Effector memory CD4-positive, alpha-beta T cell (primary cell): ENCODE results near the gene KIAA0232.
A peak's percentile ranks its signal among the peaks of the same experiment; 100 is the strongest.

ENCODE experiments used
- DNase-seq, 3 donors: peaks; one replicate each; pipeline ENCODE4 v3.0.0-alpha.2; 2020
- H3K27ac ChIP-seq: 2 replicates; pipeline ENCODE4 v1.7.0; 2013; ENCODE audit warnings: mild to moderate bottlenecking, low read length, moderate library complexity; ENCODE audit not compliant: insufficient read depth, poor library complexity, severe bottlenecking
- H3K27me3 ChIP-seq: replicated peaks from 2 replicates; pipeline ENCODE4 v1.7.0; 2013; ENCODE audit warnings: mild to moderate bottlenecking, low read length; ENCODE audit not compliant: insufficient read depth, control insufficient read depth, poor library complexity, severe bottlenecking
- H3K36me3 ChIP-seq: 2 replicates; pipeline ENCODE4 v1.7.0; 2013; ENCODE audit warnings: mild to moderate bottlenecking, low read length, moderate library complexity; ENCODE audit not compliant: control insufficient read depth, insufficient read depth
- H3K4me1 ChIP-seq: 2 replicates; pipeline ENCODE4 v1.7.0; 2013; ENCODE audit warnings: low read length, mild to moderate bottlenecking; ENCODE audit not compliant: control insufficient read depth, insufficient read depth, poor library complexity, severe bottlenecking
- H3K4me3 ChIP-seq: 2 replicates; pipeline ENCODE4 v1.7.0; 2013; ENCODE audit warnings: low read length, low read depth, mild to moderate bottlenecking; ENCODE audit not compliant: insufficient read depth, poor library complexity, severe bottlenecking
- H3K9me3 ChIP-seq: 2 replicates; pipeline ENCODE4 v1.7.0; 2013; ENCODE audit warnings: mild to moderate bottlenecking, low read length, moderate library complexity; ENCODE audit not compliant: control insufficient read depth

Gene KIAA0232

DNA sequence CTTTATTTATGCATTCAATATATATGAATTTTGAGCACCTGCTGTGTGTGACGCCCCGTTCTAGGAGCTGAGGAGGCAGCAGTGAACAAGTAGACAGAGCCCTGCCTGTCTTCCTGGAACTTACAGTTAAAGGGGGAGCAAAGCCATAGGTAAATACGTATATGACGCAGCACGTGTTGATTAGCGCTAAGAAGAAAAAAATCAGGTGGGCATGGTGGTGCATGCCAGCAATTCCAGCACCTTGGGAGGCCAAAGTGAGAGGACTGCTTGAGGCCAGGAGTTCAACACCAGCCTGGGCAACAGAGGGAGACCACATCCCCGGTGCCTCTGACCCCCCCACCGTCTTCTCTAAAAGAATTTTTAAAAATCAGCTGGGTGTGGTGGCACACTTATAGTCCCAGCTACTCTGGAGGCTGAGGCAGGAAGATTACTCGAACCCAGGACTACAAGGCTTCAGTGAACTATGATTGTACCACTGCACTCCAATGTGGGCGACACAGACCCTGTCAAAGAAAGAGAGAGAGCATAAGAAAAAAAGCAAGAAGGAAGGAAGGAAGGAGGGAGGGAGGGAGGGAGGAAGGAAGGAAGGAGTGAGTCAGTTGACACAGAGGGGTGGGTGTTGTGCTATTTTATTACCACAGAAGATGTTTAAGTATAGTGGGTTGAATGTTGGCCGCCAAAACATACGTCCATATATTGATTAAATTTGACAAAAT lies 5.4 kb upstream of the KIAA0232 start:
- peaks cover 5% of the 10 kb centered on the region for H3K4me1 ChIP-seq
- no peak overlapping the region for H3K27ac ChIP-seq
- H3K9me3 ChIP-seq, result no peaks in the 10 kb centered on the region
- H3K27me3 ChIP-seq, result no peaks in the 10 kb centered on the region
- no peak for DNase-seq
- no peak overlapping the region for H3K4me3 ChIP-seq
- H3K36me3 ChIP-seq, result no peaks in the 10 kb centered on the region

DNA sequence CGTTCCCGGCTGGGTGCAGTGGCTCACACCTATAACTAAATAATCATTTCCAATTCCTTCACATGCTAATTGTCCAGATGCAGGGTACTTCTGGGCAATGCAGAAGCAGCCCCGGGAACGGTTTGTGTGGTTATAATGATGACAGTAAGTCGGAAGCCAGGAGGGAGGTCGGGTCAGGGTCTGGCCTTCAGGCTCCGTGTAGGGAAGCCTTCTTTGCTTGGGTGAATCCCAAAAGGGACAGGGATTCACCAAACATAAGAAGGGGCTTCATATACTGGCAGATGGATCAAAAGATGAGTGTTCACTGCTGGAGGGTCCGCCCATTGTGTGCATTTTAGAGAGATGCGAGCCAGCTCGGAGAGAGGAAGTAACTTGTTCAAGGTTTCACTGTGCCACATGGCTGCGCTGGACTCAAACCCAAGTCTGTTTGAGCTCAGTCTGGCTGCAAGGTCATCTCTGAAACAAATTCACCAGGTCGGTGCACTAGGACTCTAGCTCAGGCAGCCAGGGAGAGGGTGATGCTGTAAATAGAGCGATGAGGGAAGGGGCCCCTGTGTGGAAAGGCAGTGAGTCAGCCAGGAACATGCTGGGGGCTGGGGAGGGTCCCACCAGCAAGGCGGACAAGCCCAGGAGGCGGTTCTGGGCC lies 4.8 kb upstream of the KIAA0232 start:
- no peaks in the 10 kb centered on the region for H3K27me3 ChIP-seq
- H3K4me1 ChIP-seq, result peaks cover 5% of the 10 kb centered on the region
- no peak overlapping the region for H3K27ac ChIP-seq
- H3K4me3 ChIP-seq, result no peak overlapping the region
- no peaks in the 10 kb centered on the region for H3K36me3 ChIP-seq
- no peak for DNase-seq
- H3K9me3 ChIP-seq, result no peaks in the 10 kb centered on the region

DNA sequence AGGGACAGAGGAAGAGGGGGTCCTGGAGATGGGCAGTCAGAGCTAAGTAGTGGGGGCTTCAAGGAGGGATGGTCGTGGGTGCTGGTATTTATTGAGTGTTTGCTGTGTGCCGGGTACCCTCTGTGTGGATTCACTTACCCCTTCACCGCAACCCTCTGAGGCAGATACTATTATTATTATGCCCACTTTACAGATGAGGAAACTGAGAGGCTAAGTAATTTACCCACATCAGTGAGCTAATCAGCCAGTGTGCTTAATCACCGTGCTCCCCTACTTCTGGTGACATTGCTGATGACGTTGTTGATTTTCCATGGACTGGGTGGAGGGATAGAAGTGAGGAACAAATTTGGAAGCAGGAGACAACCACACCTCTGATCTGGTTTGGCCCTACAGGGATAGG lies 4.1 kb upstream of the KIAA0232 start:
- Histone ChIP-seq H3K9me3 (no peaks in the 10 kb centered on the region), H3K27me3 (no peaks in the 10 kb centered on the region), H3K4me1 (peaks cover 5% of the 10 kb centered on the region), H3K27ac (no peak overlapping the region), H3K36me3 (no peaks in the 10 kb centered on the region), H3K4me3 (no peak overlapping the region)
- DNase-seq, result no peak

GRCh38 chr4:6779667-6780565 lies 2.6 kb upstream of the KIAA0232 start:
- peaks cover 11% of the 10 kb centered on the region for H3K4me1 ChIP-seq
- DNase-seq, result no peak
- no peaks in the 10 kb centered on the region for H3K36me3 ChIP-seq
- H3K4me3 ChIP-seq, result no peak overlapping the region
- no peak overlapping the region for H3K27ac ChIP-seq
- H3K9me3 ChIP-seq, result no peaks in the 10 kb centered on the region
- H3K27me3 ChIP-seq, result no peaks in the 10 kb centered on the region

DNA sequence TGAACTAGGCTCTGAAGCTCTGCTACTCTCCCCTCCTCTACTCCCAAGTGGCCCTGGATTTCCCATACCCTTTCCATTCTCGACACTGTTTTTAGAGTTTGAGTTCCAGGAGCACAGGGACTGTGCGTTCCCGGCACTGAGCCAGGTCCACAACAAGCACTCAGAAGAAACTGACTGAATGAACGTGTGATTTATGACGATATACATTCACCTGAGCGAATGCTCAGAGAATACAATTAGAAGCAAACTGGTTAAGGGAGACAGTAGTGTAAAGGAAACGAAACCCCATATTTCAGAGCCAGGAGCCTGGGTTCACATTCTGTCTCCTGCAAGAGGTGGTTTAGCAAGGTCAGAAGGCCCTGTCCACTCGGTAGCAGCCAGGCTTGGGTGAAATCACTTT lies 1.4 kb upstream of the KIAA0232 start:
- Histone ChIP-seq H3K4me1 (peaks cover 11% of the 10 kb centered on the region), H3K4me3 (no peak overlapping the region), H3K27ac (no peak overlapping the region), H3K27me3 (no peaks in the 10 kb centered on the region), H3K9me3 (no peaks in the 10 kb centered on the region), H3K36me3 (no peaks in the 10 kb centered on the region)
- DNase-seq, result no peak

- Histone ChIP-seq H3K27ac (peak overlapping the region; percentile 66), H3K4me1 (peaks cover 11% of the 10 kb centered on the region), H3K4me3 (peak overlapping the region; percentile 55), H3K9me3 (no peaks in the 10 kb centered on the region), H3K27me3 (no peaks in the 10 kb centered on the region), H3K36me3 (no peaks in the 10 kb centered on the region)
- DNase-seq, result no peak
Measured at GRCh38 chr4:6781561-6781960, 966 bp upstream of the KIAA0232 start.

DNA sequence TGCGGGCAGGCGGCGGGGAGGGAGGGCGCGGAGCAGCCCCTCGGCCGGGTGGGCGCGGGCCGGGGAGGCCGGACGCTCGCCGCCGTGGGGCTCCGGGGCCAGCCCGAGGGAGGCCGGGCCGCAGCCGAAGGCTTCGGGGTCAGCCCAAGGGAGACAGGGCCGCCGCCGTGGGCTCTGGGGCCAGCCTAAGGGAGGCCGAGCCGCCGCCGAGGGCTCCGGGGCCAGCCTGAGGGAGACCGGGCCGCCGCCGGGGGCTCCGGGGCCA lies 251 bp downstream of the KIAA0232 start:
- no peak for DNase-seq
- Histone ChIP-seq H3K4me1 (peaks cover 5% of the 10 kb centered on the region), H3K27ac (peak overlapping the region; percentile 96), H3K27me3 (no peaks in the 10 kb centered on the region), H3K4me3 (peak overlapping the region; percentile 96), H3K36me3 (no peaks in the 10 kb centered on the region), H3K9me3 (no peaks in the 10 kb centered on the region)

DNA sequence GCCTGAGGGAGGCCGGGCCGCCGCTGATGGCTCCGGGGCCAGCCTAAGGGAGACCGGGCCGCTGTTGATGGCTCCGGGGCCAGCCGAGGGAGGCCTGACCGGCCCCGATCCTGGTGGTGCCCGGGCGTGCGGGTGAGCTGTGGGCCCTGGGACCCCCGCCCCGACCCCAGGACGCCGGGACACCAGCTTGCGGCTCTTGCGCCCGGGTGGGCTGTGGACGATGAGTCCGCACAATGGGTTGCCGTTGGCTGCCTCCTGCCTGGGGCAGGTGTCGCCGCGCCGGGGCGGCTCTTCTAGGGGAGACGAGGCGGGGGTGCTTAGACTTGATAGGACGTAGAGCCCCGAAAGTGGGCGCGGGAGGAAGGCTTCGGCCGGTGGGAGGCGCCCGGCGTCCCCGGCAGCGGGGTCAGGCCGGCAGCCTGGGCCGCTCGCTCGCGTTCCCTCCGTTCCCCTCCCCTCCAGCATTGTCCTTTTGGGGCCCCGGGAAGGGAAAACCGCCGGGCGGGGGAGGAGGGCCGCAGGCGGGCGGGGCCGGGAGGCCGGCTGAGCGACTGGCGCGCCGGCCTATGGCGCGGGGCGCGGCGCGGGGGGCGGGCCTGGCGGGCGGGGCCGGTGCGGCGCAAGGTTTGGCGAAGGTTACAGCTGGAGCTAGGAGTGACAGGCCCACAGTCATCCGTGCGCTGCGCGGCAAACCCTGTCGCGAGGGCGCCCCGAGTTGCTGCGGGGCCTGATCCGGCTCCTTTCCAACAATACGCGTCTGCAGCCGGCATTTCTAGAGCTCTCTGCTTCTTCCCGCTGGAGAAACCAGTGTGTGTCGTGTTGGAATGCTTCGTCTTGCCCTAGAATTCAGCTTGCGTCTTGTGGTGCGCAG lies 819 bp downstream of the KIAA0232 start:
- Histone ChIP-seq H3K36me3 (no peaks in the 10 kb centered on the region), H3K4me1 (peaks cover 5% of the 10 kb centered on the region), H3K4me3 (peak overlapping the region; percentile 96), H3K9me3 (no peaks in the 10 kb centered on the region), H3K27me3 (no peaks in the 10 kb centered on the region), H3K27ac (peak overlapping the region; percentile 96)
- DNase-seq, result peak; percentile 79 to 88 (median 81)

DNA sequence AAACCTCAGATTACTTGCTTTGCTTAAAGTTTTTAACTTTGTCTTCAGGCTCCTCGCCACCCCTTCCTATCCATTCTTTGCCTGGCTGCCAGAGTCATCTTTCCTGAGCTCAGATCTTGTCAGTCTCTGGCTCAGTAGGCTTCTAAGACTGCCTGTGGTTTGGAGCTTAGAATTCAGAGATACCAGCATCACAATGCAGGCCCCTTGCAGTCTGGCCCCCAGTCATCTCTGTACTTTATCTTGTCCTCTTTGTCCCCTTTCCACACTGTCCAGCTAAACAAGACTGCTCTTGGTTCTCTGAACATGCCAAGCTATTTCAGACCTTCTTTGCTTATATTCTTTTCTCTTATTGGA lies 3.0 kb downstream of the KIAA0232 start:
- peaks cover 5% of the 10 kb centered on the region for H3K4me1 ChIP-seq
- H3K9me3 ChIP-seq, result no peaks in the 10 kb centered on the region

More for the DNA sequence above, 3.0 kb downstream of the KIAA0232 start:
- DNase-seq, result no peak
- Histone ChIP-seq H3K4me3 (no peak overlapping the region), H3K27ac (no peak overlapping the region), H3K27me3 (no peaks in the 10 kb centered on the region), H3K36me3 (no peaks in the 10 kb centered on the region)
